Lung (tissue), 12 donors: ENCODE data around the gene BMI1. TPM values are rescaled to one million over a fixed set of nuclear protein-coding genes. Genes with fewer than 3 reads are reported as not detected.

Experiments used
- ATAC-seq: fragments of 200-7000 bp; cut with Tn5 transposase; one replicate; pipeline ENCODE4 v1.9.1; 2020; ENCODE audit warnings: moderate number of reproducible peaks; ENCODE audit not compliant: insufficient read depth, low FRiP score
- DNase-seq, 3 donors: peaks; one replicate each; pipeline ENCODE4 v3.0.0-alpha.2; 2013 to 2017
- H3K27ac ChIP-seq, 2 donors: one replicate each; pipeline ENCODE4 v1.5.1; 2013; ENCODE audit warnings: mild to moderate bottlenecking in 2 of 2, moderate library complexity in 2 of 2, control low read depth in 1 of 2, inconsistent platforms in 1 of 2, low read depth in 1 of 2, low read length in 1 of 2
- H3K27me3 ChIP-seq, 3 donors: one replicate each; pipeline ENCODE4 v1.5.1; 2013; ENCODE audit warnings: low read length in 2 of 3; ENCODE audit not compliant: control insufficient read depth in 3 of 3, insufficient read depth in 3 of 3
- H3K36me3 ChIP-seq, 4 donors: one replicate each; pipeline ENCODE4 v1.5.1; 2013; ENCODE audit warnings: low read length in 4 of 4, mild to moderate bottlenecking in 1 of 4, moderate library complexity in 1 of 4; ENCODE audit not compliant: control insufficient read depth in 4 of 4, insufficient read depth in 4 of 4
- H3K4me1 ChIP-seq, 5 donors: one replicate each; pipeline ENCODE4 v1.5.1; 2013; ENCODE audit warnings: low read length in 5 of 5, mild to moderate bottlenecking in 2 of 5, moderate library complexity in 1 of 5; ENCODE audit not compliant: control insufficient read depth in 5 of 5, insufficient read depth in 5 of 5
- H3K4me3 ChIP-seq: one replicate; pipeline ENCODE4 v1.5.1; 2013; ENCODE audit warnings: mild to moderate bottlenecking, control low read depth, moderate library complexity
- H3K9ac ChIP-seq, 2 donors: one replicate each; pipeline ENCODE4 v1.5.1; 2013; ENCODE audit warnings: low read length in 2 of 2, control low read depth in 1 of 2; ENCODE audit not compliant: insufficient read depth in 1 of 2
- H3K9me3 ChIP-seq, 4 donors: one replicate each; pipeline ENCODE4 v1.5.1; 2013; ENCODE audit warnings: low read length in 3 of 4, mild to moderate bottlenecking in 1 of 4, moderate library complexity in 1 of 4; ENCODE audit not compliant: control insufficient read depth in 4 of 4, insufficient read depth in 3 of 4
- CTCF ChIP-seq: IDR thresholded peaks from 2 replicates; pipeline ENCODE4 v1.5.1; 2012; ENCODE audit warnings: mild to moderate bottlenecking; ENCODE audit errors: control extremely low read depth, extremely low read depth
- WGBS, 2 donors: extraction: QIAGEN DNeasy Blood & Tissue Kit; methylation state at CpG; one replicate each; pipeline ENCODE4 v1.1.7; 2013; 5-methylcytosine and 5-hydroxymethylcytosine counted together
- polyA plus RNA-seq, 2 donors: library from polyadenylated mRNA; stranded (reverse); fragments of 200-250 nt; gene quantifications; one replicate each; pipeline ENCODE4 v1.2.1, GENCODE V29; 2013
- total RNA-seq, 2 donors: library from RNA; depleted of rRNA in 1 of 2; stranded (reverse); fragments of >200 nt in 1 of 2; gene quantifications; one replicate each; pipeline ENCODE4 v1.2.1, GENCODE V29; 2014 to 2021
- donor health status: control.
- donor health status: control.
- donor health status: Bipolar disorder and iron deficiency.
- donor health status: healthy.
- donor health status: DM: yes; HTN: yes; CAD: no.

Gene BMI1
- total and polyA plus RNA-seq, 4 donors: 21.9 to 81.1 (median 31.6) TPM

DNA sequence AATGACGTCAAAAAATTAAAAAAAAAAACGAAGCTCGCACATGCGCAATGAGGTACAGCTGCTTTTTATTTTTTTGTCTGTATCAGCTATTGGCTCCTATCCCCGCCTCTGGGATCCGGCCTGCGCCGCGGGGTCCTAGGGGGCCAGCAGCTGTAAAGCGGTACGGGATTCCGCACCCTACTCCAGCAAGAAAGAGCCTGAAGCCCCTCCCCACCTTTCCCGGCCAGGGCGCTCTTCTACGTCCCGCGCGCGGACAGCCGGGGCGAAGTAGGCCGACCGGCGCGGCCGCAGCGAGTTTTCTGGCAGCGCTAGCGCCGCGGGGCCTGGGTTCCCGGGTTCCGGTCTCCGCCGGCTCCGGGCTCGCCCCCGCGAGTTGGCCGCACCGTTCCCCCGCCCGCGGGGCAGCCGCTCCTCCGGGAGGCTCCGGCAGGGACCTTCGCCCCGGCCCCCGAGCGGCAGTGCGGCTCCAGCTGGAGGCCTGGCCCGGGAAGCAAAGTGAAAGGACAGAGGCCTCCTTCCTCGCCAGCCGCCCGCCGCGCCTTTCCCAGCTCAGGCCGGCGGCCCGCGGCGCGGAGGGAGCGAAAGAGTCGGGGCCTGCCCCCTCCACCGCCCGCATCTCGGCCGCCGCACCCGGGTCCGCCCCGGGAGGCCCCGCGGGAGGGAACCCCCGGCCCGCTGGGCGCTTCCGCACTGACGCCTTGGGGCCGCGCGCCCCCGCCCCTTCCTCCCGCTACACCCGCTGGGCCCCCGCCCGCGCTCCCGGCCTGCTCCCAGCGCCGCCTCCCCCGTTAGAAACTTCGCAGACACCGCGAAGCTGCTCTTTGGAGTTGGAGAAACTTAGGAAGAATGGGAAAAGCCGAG is 19.7 kb downstream of the BMI1 start:
- H3K4me3 ChIP-seq: peak overlapping the region; percentile 85
- no peak for TF ChIP-seq CTCF
- ATAC-seq (peak; percentile 73), DNase-seq (peak; percentile 88 to 96 (median 92))
- H3K9me3 ChIP-seq: peaks cover 0 to 9% (median 0%) of the 10 kb centered on the region in 4 donors
- peaks cover 5 to 80% (median 79%) of the 10 kb centered on the region in 3 donors for H3K27me3 ChIP-seq
- H3K9ac ChIP-seq: peak overlapping the region; percentile 37 to 59
- WGBS, 2 donors: 0 to 1% methylated on average over 66 to 98 of the region's 98 CpGs
- peaks cover 0 to 23% (median 3%) of the 10 kb centered on the region in 5 donors for H3K4me1 ChIP-seq
- no peaks in the 10 kb centered on the region for H3K36me3 ChIP-seq
- peak overlapping the region; percentile 96 for H3K27ac ChIP-seq

- DNase-seq (peak; percentile 57 to 75 (median 69)), ATAC-seq (peak; percentile 3)
- WGBS, 2 donors: 1 to 4% methylated on average over 40 of the region's 40 CpGs
- H3K4me3 ChIP-seq: peak overlapping the region; percentile 85
- TF ChIP-seq CTCF: no peak
- H3K9me3 ChIP-seq: peaks cover 0 to 8% (median 0%) of the 10 kb centered on the region in 4 donors
- H3K36me3 ChIP-seq: no peaks in the 10 kb centered on the region
- peaks cover 0 to 16% (median 3%) of the 10 kb centered on the region in 5 donors for H3K4me1 ChIP-seq
- H3K27me3 ChIP-seq: peaks cover 5 to 83% (median 81%) of the 10 kb centered on the region in 3 donors
- H3K9ac ChIP-seq: peak overlapping the region in 1 of 2 donors; percentile 37
- H3K27ac ChIP-seq: peak overlapping the region in 1 of 2 donors; percentile 96
These were observed 20.5 kb downstream of the BMI1 start for GRCh38 chr10:22341190-22341925.

- ATAC-seq (no peak), DNase-seq (no peak)
- no peak for TF ChIP-seq CTCF
- Histone ChIP-seq H3K9me3 (peaks cover 0 to 8% (median 0%) of the 10 kb centered on the region in 4 donors), H3K9ac (no peak overlapping the region), H3K4me3 (no peak overlapping the region), H3K27me3 (peaks cover 5 to 83% (median 82%) of the 10 kb centered on the region in 3 donors), H3K36me3 (no peaks in the 10 kb centered on the region), H3K27ac (no peak overlapping the region), H3K4me1 (peaks cover 0 to 12% (median 0%) of the 10 kb centered on the region in 5 donors)
- 39 to 54% methylated on average over 3 of the region's 3 CpGs for WGBS, 2 donors
These were observed 21.0 kb downstream of the BMI1 start for GRCh38 chr10:22341926-22342196.
